HEK293 (cell line): ENCODE measurements around the gene RPRD1A.

Experiments used
- CTCF ChIA-PET: fragments of 350-600 bp; formaldehyde crosslinking; extraction: SDS; loops from one replicate; lab custom pipeline; 2021; ENCODE audit warnings: antibody characterized with exemption; lab: Yijun Ruan, JAX
- POLR2A ChIA-PET: fragments of 300-600 bp; formaldehyde crosslinking; extraction: SDS; loops from one replicate; lab custom pipeline; 2020; ENCODE audit warnings: antibody characterized with exemption, inconsistent platforms; lab: Yijun Ruan, JAX
- H3K27ac ChIP-seq: fragments of 200-500 bp; sonication (Bioruptor generic); 2 replicates; pipeline ENCODE4 v1.5.1; 2014; ENCODE audit warnings: low read depth, low read length, control low read depth, inconsistent platforms; ENCODE audit errors: extremely low read depth
- H3K36me3 ChIP-seq, 2 experiments: fragments of 200-500 bp in 1 of 2; sonication (Bioruptor generic) in 1 of 2; 1 replicate in 1 of 2; 2 replicates in 1 of 2; pipeline ENCODE4 v1.5.1; 2014 to 2017; ENCODE audit warnings: inconsistent platforms in 2 of 2, low read length in 2 of 2; ENCODE audit not compliant: control insufficient read depth in 2 of 2, insufficient read depth in 1 of 2
- H3K4me1 ChIP-seq: fragments of 200-500 bp; sonication (Bioruptor generic); 2 replicates; pipeline ENCODE4 v1.5.1; 2014; ENCODE audit warnings: mild to moderate bottlenecking, low read length, inconsistent platforms; ENCODE audit not compliant: control insufficient read depth, insufficient read depth
- H3K4me3 ChIP-seq: 2 replicates; pipeline ENCODE4 v1.5.1; 2011; ENCODE audit warnings: low read depth, mild to moderate bottlenecking, control low read depth, low read length, moderate library complexity
- H3K9me3 ChIP-seq: fragments of 200-500 bp; sonication (Bioruptor generic); 2 replicates; pipeline ENCODE4 v1.5.1; 2014; ENCODE audit warnings: low read depth, low read length, inconsistent platforms; ENCODE audit not compliant: control insufficient read depth, insufficient read depth
- BCL11A ChIP-seq: fragments of 450-650 bp; formaldehyde crosslinking; IDR thresholded peaks from 2 replicates; pipeline ENCODE4 v1.5.1; 2016; ENCODE audit warnings: low read depth, missing biosample characterization, missing genetic modification characterization
- FEZF1 ChIP-seq: fragments of 450-650 bp; formaldehyde crosslinking; IDR thresholded peaks from 2 replicates; pipeline ENCODE4 v1.5.1; 2016; ENCODE audit warnings: missing biosample characterization, missing genetic modification characterization
- GLI4 ChIP-seq: fragments of 450-650 bp; formaldehyde crosslinking; IDR thresholded peaks from 2 replicates; pipeline ENCODE4 v1.5.1; 2016; ENCODE audit warnings: missing biosample characterization, missing genetic modification characterization
- HOXC10 ChIP-seq: sonication (generic); formaldehyde crosslinking; IDR thresholded peaks from 2 replicates; pipeline ENCODE4 v1.8.1; 2023; ENCODE audit warnings: mild to moderate bottlenecking, missing genetic modification reagents
- MYNN ChIP-seq: fragments of 450-650 bp; formaldehyde crosslinking; IDR thresholded peaks from 2 replicates; pipeline ENCODE4 v1.5.1; 2016; ENCODE audit warnings: missing biosample characterization, missing genetic modification characterization, borderline replicate concordance
- MZF1 ChIP-seq: fragments of 450-650 bp; formaldehyde crosslinking; IDR thresholded peaks from 2 replicates; pipeline ENCODE4 v1.5.1; 2017; ENCODE audit warnings: missing biosample characterization, missing genetic modification characterization, borderline replicate concordance
- ZBTB1 ChIP-seq: fragments of 450-650 bp; formaldehyde crosslinking; IDR thresholded peaks from 2 replicates; pipeline ENCODE4 v1.5.1; 2016; ENCODE audit warnings: missing biosample characterization, missing genetic modification characterization
- ZBTB21 ChIP-seq: fragments of 450-650 bp; formaldehyde crosslinking; IDR thresholded peaks from 2 replicates; pipeline ENCODE4 v1.5.1; 2017; ENCODE audit warnings: missing biosample characterization, missing genetic modification characterization
- ZBTB48 ChIP-seq: fragments of 450-650 bp; formaldehyde crosslinking; IDR thresholded peaks from 2 replicates; pipeline ENCODE4 v1.5.1; 2016; ENCODE audit warnings: missing biosample characterization, missing genetic modification characterization
- ZNF133 ChIP-seq: fragments of 450-650 bp; formaldehyde crosslinking; IDR thresholded peaks from 2 replicates; pipeline ENCODE4 v1.5.1; 2016; ENCODE audit warnings: missing biosample characterization, missing genetic modification characterization
- ZNF16 ChIP-seq: fragments of 450-650 bp; formaldehyde crosslinking; IDR thresholded peaks from 2 replicates; pipeline ENCODE4 v1.5.1; 2016; ENCODE audit warnings: low read depth, missing biosample characterization, missing genetic modification characterization
- ZNF175 ChIP-seq: fragments of 450-650 bp; formaldehyde crosslinking; IDR thresholded peaks from 2 replicates; pipeline ENCODE4 v1.5.1; 2016; ENCODE audit warnings: missing biosample characterization, missing genetic modification characterization
- ZNF19 ChIP-seq: fragments of 450-650 bp; formaldehyde crosslinking; IDR thresholded peaks from 2 replicates; pipeline ENCODE4; 2016; ENCODE audit warnings: missing biosample characterization, missing genetic modification characterization, low read depth
- ZNF391 ChIP-seq: fragments of 450-650 bp; formaldehyde crosslinking; IDR thresholded peaks from 2 replicates; pipeline ENCODE4 v1.5.1; 2016; ENCODE audit warnings: low read depth, missing biosample characterization, missing genetic modification characterization, borderline replicate concordance
- ZNF404 ChIP-seq: fragments of 450-650 bp; formaldehyde crosslinking; IDR thresholded peaks from 2 replicates; pipeline ENCODE4 v1.5.1; 2017; ENCODE audit warnings: missing biosample characterization, missing genetic modification characterization
- ZNF423 ChIP-seq: fragments of 450-650 bp; formaldehyde crosslinking; IDR thresholded peaks from 2 replicates; pipeline ENCODE4 v1.5.1; 2016; ENCODE audit warnings: missing biosample characterization, missing genetic modification characterization
- ZNF521 ChIP-seq: fragments of 450-650 bp; formaldehyde crosslinking; IDR thresholded peaks from 2 replicates; pipeline ENCODE4 v1.5.1; 2017; ENCODE audit warnings: missing biosample characterization, mild to moderate bottlenecking, missing genetic modification characterization
- ZNF621 ChIP-seq: fragments of 450-650 bp; formaldehyde crosslinking; IDR thresholded peaks from 2 replicates; pipeline ENCODE4 v1.5.1; 2017; ENCODE audit warnings: missing biosample characterization, missing genetic modification characterization
- ZNF658 ChIP-seq: fragments of 450-650 bp; formaldehyde crosslinking; IDR thresholded peaks from 2 replicates; pipeline ENCODE4; 2016; ENCODE audit warnings: missing biosample characterization, missing genetic modification characterization
- ZNF670 ChIP-seq: fragments of 450-650 bp; formaldehyde crosslinking; IDR thresholded peaks from 2 replicates; pipeline ENCODE4 v1.5.1; 2016; ENCODE audit warnings: missing biosample characterization, missing genetic modification characterization, low read depth
- ZNF791 ChIP-seq: fragments of 450-650 bp; formaldehyde crosslinking; IDR thresholded peaks from 2 replicates; pipeline ENCODE4 v1.5.1; 2016; ENCODE audit warnings: missing biosample characterization, missing genetic modification characterization
- TF ChIP-seq, protein P1 (sequence below): fragments of 450-650 bp; formaldehyde crosslinking; IDR thresholded peaks from 2 replicates; pipeline ENCODE4 v1.5.1; 2016; ENCODE audit warnings: missing biosample characterization, missing genetic modification characterization
- TF ChIP-seq, protein P2 (sequence below): fragments of 450-650 bp; formaldehyde crosslinking; IDR thresholded peaks from 2 replicates; pipeline ENCODE4 v1.5.1; 2016; ENCODE audit warnings: missing biosample characterization, missing genetic modification characterization
- TF ChIP-seq, protein P3 (sequence below): fragments of 450-650 bp; formaldehyde crosslinking; IDR thresholded peaks from 2 replicates; pipeline ENCODE4 v1.5.1; 2016; ENCODE audit warnings: missing biosample characterization, missing genetic modification characterization, low read depth

The RPRD1A gene

DNA sequence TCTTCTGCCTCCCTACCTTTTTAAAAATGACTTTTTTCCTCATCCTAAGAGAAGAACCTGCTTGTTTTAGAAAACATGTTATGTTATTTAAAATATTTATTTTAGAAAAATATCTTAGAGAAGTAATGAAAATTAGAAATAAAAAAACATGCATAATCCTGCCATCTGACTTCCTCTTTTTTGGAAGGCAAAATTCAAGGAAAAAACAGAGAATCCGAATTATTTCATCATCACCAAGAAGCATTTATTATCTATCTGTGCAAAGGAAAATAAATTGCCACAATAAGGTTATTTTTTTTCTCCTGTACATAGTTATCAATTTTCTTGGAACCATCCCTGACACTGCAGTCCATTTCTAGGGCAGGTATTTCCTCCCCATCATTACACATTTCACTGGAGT lies 47.4 kb upstream of the RPRD1A start:
- TF ChIP-seq ZNF791 (no peak), ZNF423 (tag by site-specific recombination) (no peak), HOXC10 (CRISPR knock-in tag) (no peak), ZNF658 (tag by site-specific recombination) (no peak), MZF1 (no peak), ZNF391 (no peak), GLI4 (tag by site-specific recombination) (no peak), ZNF621 (tag by site-specific recombination) (no peak), ZBTB1 (tag by site-specific recombination) (no peak), ZNF521 (tag by site-specific recombination) (no peak), ZBTB21 (tag by site-specific recombination) (no peak), ZNF670 (tag by site-specific recombination) (no peak), ZNF16 (no peak)
- TF ChIP-seq, protein P1, sequence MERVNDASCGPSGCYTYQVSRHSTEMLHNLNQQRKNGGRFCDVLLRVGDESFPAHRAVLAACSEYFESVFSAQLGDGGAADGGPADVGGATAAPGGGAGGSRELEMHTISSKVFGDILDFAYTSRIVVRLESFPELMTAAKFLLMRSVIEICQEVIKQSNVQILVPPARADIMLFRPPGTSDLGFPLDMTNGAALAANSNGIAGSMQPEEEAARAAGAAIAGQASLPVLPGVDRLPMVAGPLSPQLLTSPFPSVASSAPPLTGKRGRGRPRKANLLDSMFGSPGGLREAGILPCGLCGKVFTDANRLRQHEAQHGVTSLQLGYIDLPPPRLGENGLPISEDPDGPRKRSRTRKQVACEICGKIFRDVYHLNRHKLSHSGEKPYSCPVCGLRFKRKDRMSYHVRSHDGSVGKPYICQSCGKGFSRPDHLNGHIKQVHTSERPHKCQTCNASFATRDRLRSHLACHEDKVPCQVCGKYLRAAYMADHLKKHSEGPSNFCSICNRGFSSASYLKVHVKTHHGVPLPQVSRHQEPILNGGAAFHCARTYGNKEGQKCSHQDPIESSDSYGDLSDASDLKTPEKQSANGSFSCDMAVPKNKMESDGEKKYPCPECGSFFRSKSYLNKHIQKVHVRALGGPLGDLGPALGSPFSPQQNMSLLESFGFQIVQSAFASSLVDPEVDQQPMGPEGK (tag by site-specific recombination), result no peak
- TF ChIP-seq, protein P2, sequence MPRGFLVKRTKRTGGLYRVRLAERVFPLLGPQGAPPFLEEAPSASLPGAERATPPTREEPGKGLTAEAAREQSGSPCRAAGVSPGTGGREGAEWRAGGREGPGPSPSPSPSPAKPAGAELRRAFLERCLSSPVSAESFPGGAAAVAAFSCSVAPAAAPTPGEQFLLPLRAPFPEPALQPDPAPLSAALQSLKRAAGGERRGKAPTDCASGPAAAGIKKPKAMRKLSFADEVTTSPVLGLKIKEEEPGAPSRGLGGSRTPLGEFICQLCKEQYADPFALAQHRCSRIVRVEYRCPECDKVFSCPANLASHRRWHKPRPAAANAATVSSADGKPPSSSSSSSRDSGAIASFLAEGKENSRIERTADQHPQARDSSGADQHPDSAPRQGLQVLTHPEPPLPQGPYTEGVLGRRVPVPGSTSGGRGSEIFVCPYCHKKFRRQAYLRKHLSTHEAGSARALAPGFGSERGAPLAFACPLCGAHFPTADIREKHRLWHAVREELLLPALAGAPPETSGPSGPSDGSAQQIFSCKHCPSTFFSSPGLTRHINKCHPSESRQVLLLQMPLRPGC (tag by site-specific recombination), result no peak
- Histone ChIP-seq H3K27ac (no peak overlapping the region), H3K4me1 (no peaks in the 10 kb centered on the region), H3K4me3 (no peak overlapping the region), H3K36me3 (peaks cover 11 to 76% of the 10 kb centered on the region in 2 experiments; a peak in 2 of 3 replicates), H3K9me3 (no peaks in the 10 kb centered on the region)
- ChIA-PET CTCF (no interaction called here), POLR2A (no interaction called here)

DNA sequence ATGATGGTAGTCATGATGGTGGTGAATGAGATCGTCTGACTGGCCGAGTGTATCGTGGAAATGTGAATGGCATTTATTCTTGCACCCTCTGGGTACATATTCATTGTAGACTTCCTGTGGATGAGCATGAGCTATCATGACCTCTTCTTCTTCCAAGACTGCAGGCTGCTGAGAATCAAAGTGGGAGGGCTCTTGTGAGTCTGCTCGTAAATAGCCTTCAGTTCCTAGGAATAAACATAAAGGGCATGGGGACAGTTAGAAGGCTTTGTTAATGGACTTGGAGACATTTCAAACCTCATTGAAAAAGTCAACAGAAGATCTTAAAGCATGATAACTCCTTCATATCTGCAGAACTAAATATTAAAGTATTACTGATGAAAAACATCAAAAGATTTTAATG lies 46.9 kb upstream of the RPRD1A start:
- Histone ChIP-seq H3K9me3 (no peaks in the 10 kb centered on the region), H3K4me1 (no peaks in the 10 kb centered on the region), H3K36me3 (peaks cover 11 to 78% of the 10 kb centered on the region in 2 experiments; a peak in 2 of 3 replicates), H3K4me3 (no peak overlapping the region), H3K27ac (no peak overlapping the region)
- ChIA-PET POLR2A (no interaction called here), CTCF (interaction anchor here (0.6 to 1.4 kb wide), 2 partner anchors 19 to 170 kb away, joined by 3 to 6 read pairs; no protein-coding TSS in a partner anchor)
- no peak for TF ChIP-seq FEZF1 (tag by site-specific recombination)
- no peak for TF ChIP-seq MYNN
- no peak for TF ChIP-seq ZNF133
- no peak for TF ChIP-seq BCL11A (tag by site-specific recombination)
- TF ChIP-seq ZNF175, result no peak
- no peak for TF ChIP-seq ZNF404
- no peak for TF ChIP-seq ZBTB48 (tag by site-specific recombination)
- TF ChIP-seq ZNF19, result no peak
- TF ChIP-seq, protein P3, sequence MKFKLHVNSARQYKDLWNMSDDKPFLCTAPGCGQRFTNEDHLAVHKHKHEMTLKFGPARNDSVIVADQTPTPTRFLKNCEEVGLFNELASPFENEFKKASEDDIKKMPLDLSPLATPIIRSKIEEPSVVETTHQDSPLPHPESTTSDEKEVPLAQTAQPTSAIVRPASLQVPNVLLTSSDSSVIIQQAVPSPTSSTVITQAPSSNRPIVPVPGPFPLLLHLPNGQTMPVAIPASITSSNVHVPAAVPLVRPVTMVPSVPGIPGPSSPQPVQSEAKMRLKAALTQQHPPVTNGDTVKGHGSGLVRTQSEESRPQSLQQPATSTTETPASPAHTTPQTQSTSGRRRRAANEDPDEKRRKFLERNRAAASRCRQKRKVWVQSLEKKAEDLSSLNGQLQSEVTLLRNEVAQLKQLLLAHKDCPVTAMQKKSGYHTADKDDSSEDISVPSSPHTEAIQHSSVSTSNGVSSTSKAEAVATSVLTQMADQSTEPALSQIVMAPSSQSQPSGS (tag by site-specific recombination), result no peak
